GM21447 (cell line): ENCODE measurements around the gene RBM41.

Experiments
- ATAC-seq: cut with Tn5 transposase; IDR thresholded peaks from one replicate; pipeline ENCODE4 v1.9.1; 2021; ENCODE audit not compliant: unreplicated experiment

RBM41 gene

DNA sequence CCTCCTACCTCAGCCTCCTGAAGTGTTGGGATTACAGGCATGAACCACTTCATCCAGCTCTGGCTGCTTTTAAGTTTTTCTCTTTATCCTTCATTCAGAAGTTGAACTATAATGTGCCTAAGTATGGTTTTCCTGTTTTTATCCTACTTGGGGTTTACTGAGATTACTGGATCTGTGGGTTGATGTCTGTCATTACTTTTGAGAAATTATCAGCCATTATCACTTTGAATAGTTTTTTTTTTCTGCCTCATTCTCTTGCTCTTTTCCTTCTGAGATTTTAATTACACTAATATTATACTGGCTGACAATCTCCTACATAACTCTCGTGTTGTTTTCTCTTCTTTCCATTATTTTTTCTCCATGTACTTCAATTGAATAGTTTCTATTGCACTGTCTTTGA lies 71.0 kb downstream of the RBM41 start:
- ATAC-seq, result no peak

- no peak for ATAC-seq
Observed at GRCh38 chrX:107029752-107030151, 88.9 kb downstream of the RBM41 start.

- ATAC-seq, result no peak
Observed at GRCh38 chrX:107025545-107025944, 93.1 kb downstream of the RBM41 start.

DNA sequence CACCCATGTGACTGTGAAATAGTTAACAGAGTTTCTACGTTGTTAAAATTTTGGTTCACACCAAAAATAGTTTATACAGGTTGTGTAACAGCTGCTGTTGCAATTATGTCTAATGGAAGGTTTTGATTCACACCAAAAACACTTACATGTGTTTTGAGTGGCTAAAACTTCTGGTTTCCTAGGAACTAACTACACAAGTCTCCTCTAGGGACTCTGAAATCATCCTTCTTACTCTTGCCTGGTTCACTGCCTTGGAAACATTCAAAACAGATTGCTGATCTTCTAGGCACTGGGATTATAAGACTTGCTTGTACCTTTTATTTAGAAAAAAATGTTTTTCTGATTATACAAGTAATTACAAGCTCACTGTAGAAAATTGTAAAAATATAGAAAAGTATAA lies 103.7 kb downstream of the RBM41 start:
- no peak for ATAC-seq
